Nephron progenitor cell (in vitro differentiated cells): ENCODE results near the gene ZNF735.
"Not testable (repeated sequence)": the region's sequence is repeated elsewhere in the genome, so short reads cannot be mapped to it uniquely, and the experiment has no call there.

Experiments used
- DNase-seq: peaks from one replicate; pipeline ENCODE4 v3.0.0; 2021
- H3K27ac Mint-ChIP-seq: 2 replicates; pipeline ENCODE4 v1.8.0; 2021; ENCODE audit warnings: mild to moderate bottlenecking, moderate library complexity, mixed read lengths
- H3K27me3 Mint-ChIP-seq: 2 replicates; pipeline ENCODE4 v1.8.0; 2021; ENCODE audit warnings: mild to moderate bottlenecking, low read depth, mixed read lengths; ENCODE audit not compliant: poor library complexity
- H3K36me3 Mint-ChIP-seq: 2 replicates; pipeline ENCODE4 v1.8.0; 2021; ENCODE audit warnings: low read depth, mixed read lengths
- H3K4me1 Mint-ChIP-seq: 2 replicates; pipeline ENCODE4 v1.8.0; 2021; ENCODE audit warnings: mixed read lengths
- H3K4me3 Mint-ChIP-seq: 2 replicates; pipeline ENCODE4 v1.8.0; 2021; ENCODE audit warnings: mild to moderate bottlenecking, moderate library complexity, mixed read lengths
- H3K9me3 Mint-ChIP-seq: 2 replicates; pipeline ENCODE4 v1.8.0; 2021; ENCODE audit warnings: mild to moderate bottlenecking, moderate library complexity, mixed read lengths
- CTCF ChIP-seq: fragments of 200-600 bp; sonication (generic); IDR thresholded peaks from 2 replicates; pipeline ENCODE4 v1.5.0; 2021; ENCODE audit warnings: antibody characterized with exemption

Gene ZNF735

GRCh38 chr7:64192148-64192704 lies 14.8 kb upstream of the ZNF735 start:
- no peak for DNase-seq
- no peaks in the 10 kb centered on the region for H3K36me3 Mint-ChIP-seq
- H3K9me3 Mint-ChIP-seq: peaks cover 84% of the 10 kb centered on the region
- H3K4me3 Mint-ChIP-seq: no peak overlapping the region
- no peak overlapping the region for H3K27ac Mint-ChIP-seq
- no peak for TF ChIP-seq CTCF
- H3K4me1 Mint-ChIP-seq: no peaks in the 10 kb centered on the region
- peaks cover 3% of the 10 kb centered on the region for H3K27me3 Mint-ChIP-seq

GRCh38 chr7:64192775-64193174 lies 14.2 kb upstream of the ZNF735 start:
- Mint-ChIP-seq H3K9me3 (peaks cover 82% of the 10 kb centered on the region), H3K36me3 (no peaks in the 10 kb centered on the region), H3K27me3 (peaks cover 3% of the 10 kb centered on the region), H3K4me1 (no peaks in the 10 kb centered on the region), H3K27ac (no peak overlapping the region), H3K4me3 (no peak overlapping the region)
- TF ChIP-seq CTCF: no peak
- no peak for DNase-seq

- not testable (repeated sequence) for H3K4me3 Mint-ChIP-seq, H3K27me3 Mint-ChIP-seq, H3K27ac Mint-ChIP-seq, H3K4me1 Mint-ChIP-seq, DNase-seq, H3K36me3 Mint-ChIP-seq
- peaks cover 86% of the 10 kb centered on the region for H3K9me3 Mint-ChIP-seq
Observed at GRCh38 chr7:64219710-64220298, 12.8 kb downstream of the ZNF735 start.

GRCh38 chr7:64223366-64223765 lies 16.4 kb downstream of the ZNF735 start:
- Mint-ChIP-seq H3K27ac (no peak overlapping the region), H3K4me1 (no peaks in the 10 kb centered on the region), H3K36me3 (peaks cover 5% of the 10 kb centered on the region), H3K4me3 (no peak overlapping the region), H3K9me3 (peaks cover 93% of the 10 kb centered on the region), H3K27me3 (peaks cover 2% of the 10 kb centered on the region)
- TF ChIP-seq CTCF: no peak
- no peak for DNase-seq

- DNase-seq, H3K27me3 Mint-ChIP-seq, H3K36me3 Mint-ChIP-seq, H3K27ac Mint-ChIP-seq, H3K4me3 Mint-ChIP-seq, H3K4me1 Mint-ChIP-seq: not testable (repeated sequence)
- H3K9me3 Mint-ChIP-seq: peaks cover 95% of the 10 kb centered on the region
Observed at GRCh38 chr7:64228174-64228573, 21.2 kb downstream of the ZNF735 start, which contains the start of gene ZNF679. Gene ZNF679, plus strand, starts transcription at chr7:64228474. Its CDS starts 20,644 bp downstream, at chr7:64249118.

- Mint-ChIP-seq H3K27me3 (no peaks in the 10 kb centered on the region), H3K4me3 (no peak overlapping the region), H3K36me3 (no peaks in the 10 kb centered on the region), H3K27ac (no peak overlapping the region), H3K9me3 (peaks cover 76% of the 10 kb centered on the region), H3K4me1 (no peaks in the 10 kb centered on the region)
- no peak for TF ChIP-seq CTCF
- no peak for DNase-seq
Observed at GRCh38 chr7:64266341-64266919, 59.4 kb downstream of the ZNF735 start.
